Sigmoid colon (tissue), 4 donors: ENCODE data around the gene PAOX.

Experiments
- CTCF ChIP-seq, 4 experiments: fragments of 450-650 bp in 3 of 4; fragments of 200-600 bp in 1 of 4; IDR thresholded peaks; one replicate each; pipeline ENCODE4 v1.5.1; 2016 to 2019; ENCODE audit warnings: antibody characterized with exemption in 4 of 4, mild to moderate bottlenecking in 3 of 4, moderate library complexity in 2 of 4
- EP300 ChIP-seq, 4 donors: sonication (generic); formaldehyde crosslinking; IDR thresholded peaks; one replicate each; pipeline ENCODE4 v1.6.1; 2017; ENCODE audit warnings: antibody characterized with exemption in 4 of 4
- POLR2A ChIP-seq, 2 donors: fragments of 450-650 bp; IDR thresholded peaks; one replicate each; pipeline ENCODE4 v1.6.1; 2016; ENCODE audit warnings: antibody characterized with exemption in 2 of 2, mild to moderate bottlenecking in 2 of 2, moderate library complexity in 2 of 2
- POLR2AphosphoS5 ChIP-seq, 4 donors: sonication (generic); formaldehyde crosslinking; IDR thresholded peaks; one replicate each; pipeline ENCODE4 v1.6.1; 2017; ENCODE audit warnings: antibody characterized with exemption in 4 of 4

GRCh38 chr10:133381036-133381435, 2.0 kb downstream of the PAOX start:
- TF ChIP-seq POLR2AphosphoS5 (IDR thresholded peaks at IDR 0.05) (no peak), POLR2A (IDR thresholded peaks at IDR 0.05) (no peak), CTCF (IDR thresholded peaks at IDR 0.05) (no peak), EP300 (IDR thresholded peaks at IDR 0.05) (no peak)
